Endothelial cell (in vitro differentiated cells): ENCODE results near the gene RIGI. TPM values are rescaled to one million over a fixed set of nuclear protein-coding genes. Genes with fewer than 3 reads are reported as not detected.

ENCODE experiments used
- DNase-seq: peaks from one replicate; pipeline ENCODE4 v3.0.0; 2021; ENCODE audit warnings: low spot score
- H3K27ac Mint-ChIP-seq: one replicate; pipeline ENCODE4 v1.8.0; 2021; ENCODE audit warnings: mixed read lengths, inconsistent platforms; ENCODE audit not compliant: unreplicated experiment
- H3K27me3 Mint-ChIP-seq: one replicate; pipeline ENCODE4 v1.8.0; 2021; ENCODE audit warnings: mild to moderate bottlenecking, moderate library complexity, mixed read lengths, inconsistent platforms; ENCODE audit not compliant: unreplicated experiment
- H3K36me3 Mint-ChIP-seq: one replicate; pipeline ENCODE4 v1.8.0; 2021; ENCODE audit warnings: mild to moderate bottlenecking, low read depth, mixed read lengths, inconsistent platforms; ENCODE audit not compliant: unreplicated experiment
- H3K4me1 Mint-ChIP-seq: one replicate; pipeline ENCODE4 v1.8.0; 2021; ENCODE audit warnings: mild to moderate bottlenecking, mixed read lengths, inconsistent platforms; ENCODE audit not compliant: unreplicated experiment
- H3K4me3 Mint-ChIP-seq: one replicate; pipeline ENCODE4 v1.8.0; 2021; ENCODE audit warnings: mild to moderate bottlenecking, mixed read lengths, inconsistent platforms; ENCODE audit not compliant: unreplicated experiment
- H3K9me3 Mint-ChIP-seq: one replicate; pipeline ENCODE4 v1.8.0; 2021; ENCODE audit warnings: mixed read lengths, inconsistent platforms; ENCODE audit not compliant: unreplicated experiment
- total RNA-seq: library from RNA; stranded (reverse); fragmentation: NEBNext Ultra II Directional; extraction: Animal tissue kit (Norgen Biotek cat#: 25700); gene quantifications from one replicate; pipeline ENCODE4 v1.2.1, GENCODE V29; 2021; ENCODE audit not compliant: unreplicated experiment
- TF ChIP-seq, protein P1 (sequence below): fragments of 200-600 bp; sonication (generic); IDR thresholded peaks from one replicate; pipeline ENCODE4 v1.5.0; 2021; ENCODE audit warnings: antibody characterized with exemption; ENCODE audit not compliant: unreplicated experiment

RIGI gene
- total RNA-seq, 1 donor from 2014 or later: 8.4 TPM

- Mint-ChIP-seq H3K4me1 (peaks cover 13% of the 10 kb centered on the region), H3K36me3 (peaks cover 26% of the 10 kb centered on the region), H3K27ac (no peak overlapping the region), H3K9me3 (peaks cover 9% of the 10 kb centered on the region), H3K4me3 (no peak overlapping the region), H3K27me3 (peaks cover 4% of the 10 kb centered on the region)
- no peak for DNase-seq
- TF ChIP-seq, protein P1, sequence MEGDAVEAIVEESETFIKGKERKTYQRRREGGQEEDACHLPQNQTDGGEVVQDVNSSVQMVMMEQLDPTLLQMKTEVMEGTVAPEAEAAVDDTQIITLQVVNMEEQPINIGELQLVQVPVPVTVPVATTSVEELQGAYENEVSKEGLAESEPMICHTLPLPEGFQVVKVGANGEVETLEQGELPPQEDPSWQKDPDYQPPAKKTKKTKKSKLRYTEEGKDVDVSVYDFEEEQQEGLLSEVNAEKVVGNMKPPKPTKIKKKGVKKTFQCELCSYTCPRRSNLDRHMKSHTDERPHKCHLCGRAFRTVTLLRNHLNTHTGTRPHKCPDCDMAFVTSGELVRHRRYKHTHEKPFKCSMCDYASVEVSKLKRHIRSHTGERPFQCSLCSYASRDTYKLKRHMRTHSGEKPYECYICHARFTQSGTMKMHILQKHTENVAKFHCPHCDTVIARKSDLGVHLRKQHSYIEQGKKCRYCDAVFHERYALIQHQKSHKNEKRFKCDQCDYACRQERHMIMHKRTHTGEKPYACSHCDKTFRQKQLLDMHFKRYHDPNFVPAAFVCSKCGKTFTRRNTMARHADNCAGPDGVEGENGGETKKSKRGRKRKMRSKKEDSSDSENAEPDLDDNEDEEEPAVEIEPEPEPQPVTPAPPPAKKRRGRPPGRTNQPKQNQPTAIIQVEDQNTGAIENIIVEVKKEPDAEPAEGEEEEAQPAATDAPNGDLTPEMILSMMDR: no peak
These were observed 2.1 kb downstream of the RIGI start for GRCh38 chr9:32523910-32524309.

DNA sequence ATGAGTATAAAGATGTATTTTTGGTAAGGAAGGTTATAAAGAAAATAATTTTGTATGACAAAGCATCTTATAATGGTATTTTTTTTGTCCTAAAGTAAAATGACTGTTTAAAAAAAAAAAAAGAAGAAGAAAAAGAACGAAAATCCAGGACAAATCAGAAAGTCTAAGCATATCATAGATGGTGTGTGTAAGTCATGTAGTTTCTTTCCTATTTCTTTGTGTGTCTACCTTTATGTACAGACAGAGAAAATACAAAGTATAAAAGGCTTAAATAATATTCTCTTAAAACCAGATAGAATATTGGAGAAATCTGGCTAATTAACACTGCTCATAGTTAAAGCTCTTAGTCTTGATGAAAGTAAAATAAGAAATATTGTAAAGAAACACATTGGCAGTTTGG lies 7.7 kb downstream of the RIGI start:
- peaks cover 54% of the 10 kb centered on the region for H3K36me3 Mint-ChIP-seq
- H3K4me3 Mint-ChIP-seq: no peak overlapping the region
- peaks cover 11% of the 10 kb centered on the region for H3K9me3 Mint-ChIP-seq
- TF ChIP-seq, protein P1: no peak
- H3K27me3 Mint-ChIP-seq: peaks cover 2% of the 10 kb centered on the region
- no peaks in the 10 kb centered on the region for H3K4me1 Mint-ChIP-seq
- DNase-seq: no peak
- no peak overlapping the region for H3K27ac Mint-ChIP-seq

GRCh38 chr9:32516241-32516640 lies 9.8 kb downstream of the RIGI start:
- H3K27ac Mint-ChIP-seq: no peak overlapping the region
- TF ChIP-seq, protein P1: no peak
- H3K4me3 Mint-ChIP-seq: no peak overlapping the region
- H3K36me3 Mint-ChIP-seq: peaks cover 34% of the 10 kb centered on the region
- DNase-seq: no peak
- H3K27me3 Mint-ChIP-seq: peaks cover 2% of the 10 kb centered on the region
- H3K9me3 Mint-ChIP-seq: peaks cover 6% of the 10 kb centered on the region
- no peaks in the 10 kb centered on the region for H3K4me1 Mint-ChIP-seq

GRCh38 chr9:32508728-32509127 lies 17.3 kb downstream of the RIGI start:
- DNase-seq: no peak
- TF ChIP-seq, protein P1: no peak
- no peak overlapping the region for H3K27ac Mint-ChIP-seq
- H3K27me3 Mint-ChIP-seq: no peaks in the 10 kb centered on the region
- no peak overlapping the region for H3K4me3 Mint-ChIP-seq
- H3K9me3 Mint-ChIP-seq: no peaks in the 10 kb centered on the region
- H3K4me1 Mint-ChIP-seq: no peaks in the 10 kb centered on the region
- H3K36me3 Mint-ChIP-seq: peaks cover 4% of the 10 kb centered on the region

DNA sequence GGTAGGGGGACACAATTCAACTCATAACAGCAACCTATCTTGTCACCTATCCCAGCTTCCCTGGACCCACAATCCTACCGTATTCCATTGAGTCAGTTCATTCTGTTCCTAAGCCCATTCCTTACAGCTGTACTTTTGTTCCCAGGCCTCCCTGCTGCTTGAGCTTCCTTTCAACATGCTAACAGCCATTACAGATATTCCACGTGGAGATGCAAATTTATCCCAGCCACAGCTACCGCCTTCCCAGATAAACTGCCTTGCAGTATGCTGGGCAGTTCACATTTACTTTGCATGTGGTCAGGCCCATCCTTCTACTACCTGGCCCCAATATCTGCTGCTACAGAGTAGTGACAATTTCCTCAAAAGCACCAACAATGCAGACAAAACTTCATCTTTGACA lies 23.0 kb downstream of the RIGI start:
- no peaks in the 10 kb centered on the region for H3K27me3 Mint-ChIP-seq
- H3K27ac Mint-ChIP-seq: no peak overlapping the region
- H3K9me3 Mint-ChIP-seq: no peaks in the 10 kb centered on the region
- H3K4me1 Mint-ChIP-seq: no peaks in the 10 kb centered on the region
- TF ChIP-seq, protein P1: no peak
- H3K4me3 Mint-ChIP-seq: no peak overlapping the region
- DNase-seq: no peak
- H3K36me3 Mint-ChIP-seq: peaks cover 17% of the 10 kb centered on the region
